GM18858 (cell line): Measurements from ENCODE around the gene LIX1L.

Experiments
- ATAC-seq: cut with Tn5 transposase; IDR thresholded peaks from one replicate; pipeline ENCODE4 v1.9.1; 2021; ENCODE audit not compliant: unreplicated experiment

LIX1L gene

DNA sequence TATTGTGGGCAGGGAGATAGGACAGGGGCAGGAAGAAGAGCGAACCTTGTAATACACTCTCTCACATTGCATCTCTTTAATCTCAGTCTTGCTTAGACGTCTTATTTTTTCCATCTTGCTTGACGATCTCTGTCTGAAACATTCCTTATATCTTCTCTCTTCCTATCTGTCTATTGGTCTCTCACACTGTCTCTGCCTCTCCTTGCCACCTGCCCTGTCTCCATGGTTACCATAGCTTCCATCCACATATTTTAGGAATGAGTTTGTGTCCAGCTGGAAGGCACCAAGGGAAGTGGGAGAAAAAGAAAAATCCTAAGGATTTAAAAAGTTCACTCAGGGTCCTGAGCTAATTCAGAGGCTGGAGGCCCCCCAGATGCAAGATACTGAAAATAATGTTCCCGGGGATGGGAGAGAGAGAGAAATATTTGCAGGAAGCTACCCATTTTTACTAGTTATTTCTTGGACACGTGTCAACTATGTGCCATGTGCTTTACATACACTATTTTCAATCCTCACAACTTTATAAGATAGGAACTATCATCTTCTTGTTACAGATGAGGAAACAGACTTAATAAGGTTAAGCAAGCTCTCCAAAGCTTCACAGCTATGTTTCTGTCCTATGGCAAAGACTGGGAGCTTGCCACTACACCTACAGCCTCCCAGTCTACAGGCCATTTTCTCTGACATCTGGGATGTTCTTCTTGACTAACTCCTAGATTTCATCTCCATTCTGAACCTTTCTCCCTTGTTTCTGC, 5.6 kb upstream of the LIX1L start:
- no peak for ATAC-seq

- no peak for ATAC-seq
Observed at GRCh38 chr1:145962157-145963102, 4.6 kb upstream of the LIX1L start.

DNA sequence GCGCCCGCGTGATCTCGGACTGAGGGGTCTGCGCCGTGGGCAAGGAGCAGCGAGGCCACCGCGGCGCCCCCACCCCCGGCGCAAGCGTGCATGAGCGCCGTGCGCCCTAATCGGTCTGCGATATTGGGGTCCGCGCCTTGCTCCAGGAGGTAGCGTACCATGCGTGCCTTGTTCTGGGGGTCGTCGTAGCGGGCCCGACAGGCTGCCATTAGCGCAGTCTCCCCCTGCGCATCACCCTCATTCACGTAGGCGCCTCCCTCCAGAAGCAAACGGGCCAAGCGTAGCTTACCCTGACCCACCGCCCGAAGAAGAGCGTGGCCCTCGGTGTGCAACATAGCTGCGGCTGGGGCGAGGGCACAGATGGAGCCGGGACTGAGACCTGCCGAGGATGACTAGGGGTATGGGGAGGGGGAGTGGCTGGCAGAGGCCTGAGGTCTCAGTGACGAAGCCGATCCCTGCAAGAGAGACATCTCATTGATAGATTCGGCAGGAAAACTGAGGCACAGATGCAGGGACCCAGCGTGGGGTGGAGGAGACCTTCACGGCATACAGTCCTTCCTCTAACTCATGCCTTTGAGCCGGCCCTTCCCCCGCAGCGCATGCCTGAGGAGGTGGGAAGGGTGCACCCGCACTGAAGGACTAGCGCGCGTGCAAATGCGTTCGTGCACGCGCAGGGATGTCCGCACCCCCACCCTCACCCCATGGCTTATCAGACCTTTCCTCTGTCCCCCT, 3.8 kb upstream of the LIX1L start:
- no peak for ATAC-seq

DNA sequence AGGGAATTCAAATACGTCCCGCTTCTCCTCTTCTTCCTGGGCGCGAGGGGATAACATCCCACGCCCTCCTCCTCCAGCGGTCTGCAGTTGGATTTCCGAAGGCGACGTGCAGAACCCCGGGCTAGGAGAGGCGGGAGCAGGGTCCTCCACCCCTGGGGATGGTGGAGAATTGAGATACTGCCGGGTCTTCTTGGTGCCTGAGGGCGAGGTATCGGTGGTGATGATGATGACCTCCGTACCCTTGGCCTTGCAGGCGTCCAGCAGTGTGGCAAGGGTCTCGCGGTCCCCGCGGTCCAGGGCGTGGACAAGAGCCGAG, 3.2 kb upstream of the LIX1L start:
- ATAC-seq = no peak

DNA sequence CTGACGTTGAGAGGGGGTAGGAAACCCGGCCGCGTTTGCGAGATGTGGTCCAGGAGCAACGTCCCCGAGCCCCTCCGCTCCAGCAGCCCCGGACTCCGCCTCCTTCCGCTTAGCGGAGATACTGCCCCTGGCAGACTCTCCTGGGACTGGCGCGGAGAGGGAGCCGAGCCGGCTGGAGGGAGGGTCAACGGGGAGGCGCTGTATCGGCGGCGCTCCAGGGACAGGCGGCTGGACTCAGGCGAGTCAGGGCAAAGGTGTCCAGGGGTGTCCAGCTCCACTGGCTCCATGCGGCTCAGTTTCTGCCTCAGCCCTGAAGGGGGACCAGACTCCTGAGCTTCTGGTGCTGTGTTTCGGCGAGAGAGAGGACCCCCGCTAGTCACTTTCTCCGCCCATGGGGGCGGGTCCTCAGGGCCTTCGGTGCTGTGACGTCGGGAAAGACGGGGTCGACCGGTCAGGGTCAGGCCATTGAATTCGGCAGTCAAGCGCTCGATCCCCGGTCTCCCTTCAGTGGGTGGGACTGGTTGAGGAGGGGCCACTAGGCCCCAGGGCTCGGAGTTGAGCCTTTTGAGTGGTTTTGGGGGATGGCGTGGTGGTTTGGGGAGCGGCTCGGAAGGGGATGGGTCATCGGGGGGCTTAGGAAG, 2.8 kb upstream of the LIX1L start:
- ATAC-seq = no peak

DNA sequence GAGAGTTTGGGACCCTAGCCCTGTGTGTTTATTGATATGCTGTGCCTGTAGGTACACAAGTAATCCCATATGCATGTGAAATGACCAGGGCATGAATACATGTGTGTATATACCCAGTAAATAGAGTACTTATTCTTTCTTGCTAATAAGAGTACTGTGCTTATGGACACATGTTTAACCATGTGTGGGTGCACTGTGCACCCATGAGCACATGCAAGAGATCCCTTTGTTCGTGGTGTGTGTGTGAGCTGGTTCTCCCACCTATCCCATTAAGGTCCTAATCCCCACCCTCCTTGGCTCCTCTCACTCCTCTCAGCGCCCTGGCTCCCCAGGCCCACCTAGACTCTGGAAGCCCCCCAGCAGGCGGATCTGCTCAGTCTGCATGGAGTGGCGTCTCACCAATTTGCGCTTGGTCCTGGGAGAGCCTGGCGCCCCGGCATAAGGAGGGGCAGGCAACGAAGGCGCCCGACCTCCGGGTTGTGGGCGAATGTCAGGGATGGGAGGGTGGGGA, 2.2 kb upstream of the LIX1L start:
- no peak for ATAC-seq

- no peak for ATAC-seq
Observed at GRCh38 chr1:145959333-145959732, 1.5 kb upstream of the LIX1L start.

GRCh38 chr1:145958734-145959133, 917 bp upstream of the LIX1L start:
- ATAC-seq = no peak

DNA sequence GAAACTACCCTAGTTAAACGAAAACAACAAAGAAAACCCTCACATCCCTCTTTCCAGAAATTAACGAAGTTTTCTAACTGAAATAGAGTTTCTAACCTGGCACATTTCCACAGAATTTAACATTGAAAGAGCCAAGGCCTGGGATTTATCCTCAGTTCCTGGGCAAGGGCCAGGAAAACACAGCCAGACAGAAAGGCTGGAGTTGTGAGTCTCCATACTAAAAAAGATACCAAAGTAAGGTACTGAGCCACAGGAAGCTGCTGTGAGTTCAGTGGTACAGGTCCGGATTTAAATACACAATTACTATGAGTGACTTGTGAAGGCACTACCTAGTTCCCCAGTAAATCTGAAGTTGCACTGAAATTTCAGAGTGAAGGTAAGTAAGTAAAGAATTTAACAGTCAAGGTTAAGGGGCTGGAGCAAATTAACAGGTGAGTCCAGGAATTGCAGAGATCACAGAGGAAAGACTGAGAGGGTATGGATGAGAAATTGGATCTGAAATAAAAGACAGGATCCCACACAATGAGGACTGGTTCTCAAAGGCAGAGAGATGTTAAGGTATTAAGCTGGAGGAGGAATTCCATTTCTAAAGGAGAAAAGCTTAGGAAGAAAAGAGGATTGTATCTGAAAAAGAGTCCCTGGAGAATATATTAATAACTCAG, 905 bp downstream of the LIX1L start:
- no peak for ATAC-seq

GRCh38 chr1:145956361-145956760, 1.5 kb downstream of the LIX1L start:
- ATAC-seq = no peak

DNA sequence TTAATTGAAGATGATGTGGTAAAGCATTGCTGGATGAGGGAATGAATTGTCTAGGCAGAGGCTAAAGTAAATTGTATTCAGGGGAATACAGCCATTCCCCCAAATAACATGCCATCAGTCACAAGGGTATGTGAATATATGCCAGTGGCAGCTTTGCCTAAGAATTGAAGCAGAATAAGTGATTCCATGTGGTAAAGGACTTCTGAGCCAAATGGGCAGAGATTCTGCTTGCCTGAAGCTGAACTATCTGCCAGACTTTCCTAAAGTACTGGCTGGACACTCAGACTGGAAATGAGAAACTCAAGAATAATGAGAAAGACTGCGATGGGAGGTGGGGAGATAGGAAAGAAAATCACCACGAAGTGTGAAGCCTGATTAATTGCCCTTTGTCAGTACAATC, 2.4 kb downstream of the LIX1L start:
- ATAC-seq = no peak

DNA sequence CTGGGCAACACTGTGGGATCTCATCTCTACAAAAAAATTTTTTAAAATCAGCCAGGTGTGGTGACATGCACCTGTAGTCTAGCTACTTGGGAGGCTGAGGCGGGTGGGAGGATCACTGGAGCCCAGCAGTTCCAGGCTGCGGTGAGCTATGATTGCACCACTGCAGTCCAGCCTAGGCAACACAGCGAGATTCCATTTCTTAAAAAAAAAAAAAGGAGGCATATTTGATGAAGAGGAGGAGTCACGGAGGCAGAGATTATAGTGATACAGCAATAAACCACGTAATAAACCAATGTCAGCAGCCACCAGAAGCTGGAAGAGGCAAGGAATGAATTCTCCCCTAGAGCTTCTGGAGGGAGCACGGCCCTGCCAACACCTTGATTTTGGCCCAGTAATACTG, 4.0 kb downstream of the LIX1L start:
- no peak for ATAC-seq

DNA sequence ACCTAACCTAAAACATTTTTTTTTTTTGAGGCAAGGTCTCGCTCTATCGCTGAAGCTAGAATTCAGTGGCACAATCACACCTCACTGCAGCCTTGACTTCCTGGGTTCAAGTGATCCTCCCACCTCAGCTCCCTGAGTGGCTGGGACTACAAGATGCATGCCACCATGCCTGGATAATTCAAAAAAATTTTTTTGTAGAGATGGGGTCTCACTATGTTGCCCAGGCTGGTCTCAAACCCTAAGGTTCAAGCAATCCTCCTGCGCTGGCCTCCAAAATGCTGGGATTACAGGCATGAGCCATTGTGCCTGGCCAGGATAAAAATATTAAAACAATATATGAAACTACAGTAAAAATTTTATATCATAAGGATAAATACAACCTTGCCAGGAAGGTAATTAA, 4.9 kb downstream of the LIX1L start:
- no peak for ATAC-seq

- no peak for ATAC-seq
Observed at GRCh38 chr1:145951526-145951925, 6.3 kb downstream of the LIX1L start.

GRCh38 chr1:145949219-145949618, 8.6 kb downstream of the LIX1L start:
- no peak for ATAC-seq

- ATAC-seq = no peak
Observed at GRCh38 chr1:145947551-145947950, 10.3 kb downstream of the LIX1L start.

- no peak for ATAC-seq
Observed at GRCh38 chr1:145946477-145946986, 11.3 kb downstream of the LIX1L start.

- no peak for ATAC-seq
Observed at GRCh38 chr1:145944532-145944931, 13.3 kb downstream of the LIX1L start.

DNA sequence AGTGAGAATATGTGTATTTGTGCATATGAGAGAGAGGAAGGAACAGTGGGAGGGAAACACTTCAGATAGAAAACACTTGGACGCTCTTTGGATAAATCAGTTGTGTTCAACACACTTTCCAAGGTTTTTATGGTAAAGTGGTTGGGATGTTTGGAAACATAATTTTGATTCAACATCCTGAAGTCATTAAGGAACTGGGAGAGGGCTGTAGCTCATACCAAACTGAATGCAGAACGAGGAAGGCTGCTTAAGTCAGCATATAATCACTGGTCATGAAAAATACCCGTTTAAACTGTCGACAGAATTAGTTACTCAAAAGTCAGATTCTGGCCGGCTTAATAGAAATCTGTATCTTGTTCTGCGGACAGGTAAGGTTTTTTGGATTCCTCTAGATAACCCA, 14.9 kb downstream of the LIX1L start:
- no peak for ATAC-seq

DNA sequence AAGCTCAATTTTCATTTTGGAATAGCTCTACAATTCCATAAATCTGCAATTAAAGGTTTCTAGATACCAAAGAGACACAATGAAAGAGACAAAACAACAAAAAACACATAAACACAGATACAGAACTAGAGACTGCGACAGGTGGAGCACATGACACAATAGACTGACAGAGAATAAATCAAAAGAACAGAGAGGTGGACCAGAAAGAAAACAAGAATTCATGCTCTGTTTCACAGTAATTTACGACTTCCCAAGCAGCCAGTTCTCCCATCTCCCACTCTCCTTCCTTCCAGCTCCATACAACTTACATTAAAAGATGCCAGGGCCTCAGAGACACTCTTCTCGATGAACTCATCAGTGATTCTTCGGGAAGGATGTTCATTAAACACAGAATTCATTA, 15.4 kb downstream of the LIX1L start:
- ATAC-seq = no peak
